Neural cell (in vitro differentiated cells): ENCODE data around the gene TMEM202. TPM values are rescaled to one million over a fixed set of nuclear protein-coding genes. Genes with fewer than 3 reads are reported as not detected.

Experiments
- H2AFZ ChIP-seq: fragments of 200-600, 300-800 bp; sonication (generic), shearing (Covaris generic); 2 replicates; pipeline ENCODE4 v1.6.0; 2014; ENCODE audit warnings: low read depth, mild to moderate bottlenecking, antibody characterized with exemption, low read length, moderate library complexity
- H3F3A ChIP-seq: fragments of 200-600 bp; shearing (Covaris generic); 2 replicates; pipeline ENCODE4 v1.6.1; 2016; ENCODE audit warnings: mild to moderate bottlenecking, moderate library complexity, mixed read lengths, antibody characterized with exemption, low read length; ENCODE audit not compliant: insufficient read depth, poor library complexity, severe bottlenecking
- H3K27ac ChIP-seq: fragments of 200-600, 300-800 bp; sonication (generic), shearing (Covaris generic); 2 replicates; pipeline ENCODE4 v1.5.1; 2014; ENCODE audit warnings: mild to moderate bottlenecking, low read length, moderate library complexity
- H3K27me3 ChIP-seq: fragments of 300-800, 200-600 bp; sonication (generic), shearing (Covaris generic); 2 replicates; pipeline ENCODE4 v1.6.0; 2014; ENCODE audit warnings: mild to moderate bottlenecking, low read depth, low read length, moderate library complexity; ENCODE audit not compliant: insufficient read depth
- H3K36me3 ChIP-seq: fragments of 300-800, 200-600 bp; sonication (generic), shearing (Covaris generic); 2 replicates; pipeline ENCODE4 v1.5.1; 2014; ENCODE audit warnings: mild to moderate bottlenecking, antibody characterized with exemption, low read length, moderate library complexity; ENCODE audit not compliant: insufficient read depth
- H3K4me2 ChIP-seq: fragments of 300-800, 200-600 bp; sonication (generic), shearing (Covaris generic); 2 replicates; pipeline ENCODE4 v1.6.0; 2014; ENCODE audit warnings: mild to moderate bottlenecking, low read length
- H3K4me3 ChIP-seq: fragments of 300-800, 200-600 bp; sonication (generic), shearing (Covaris generic); 2 replicates; pipeline ENCODE4 v1.5.1; 2014; ENCODE audit warnings: mild to moderate bottlenecking, low read length, moderate library complexity
- H3K79me2 ChIP-seq: fragments of 200-600 bp; shearing (Covaris generic); replicated peaks from 2 replicates; pipeline ENCODE4 v1.6.0; 2014; ENCODE audit warnings: mild to moderate bottlenecking, low read length, moderate library complexity; ENCODE audit not compliant: insufficient read depth
- H3K9ac ChIP-seq: fragments of 300-800, 200-600 bp; sonication (generic), shearing (Covaris generic); 2 replicates; pipeline ENCODE4 v1.6.1; 2016; ENCODE audit warnings: mild to moderate bottlenecking, low read length, mixed read lengths
- H3K9me2 ChIP-seq: fragments of 200-600 bp; shearing (Covaris generic); 2 replicates; pipeline ENCODE4 v1.6.1; 2016; ENCODE audit warnings: mild to moderate bottlenecking, low read length, mixed read lengths; ENCODE audit not compliant: insufficient read depth
- H3K9me3 ChIP-seq: fragments of 200-600, 300-800 bp; sonication (generic), shearing (Covaris generic); 2 replicates; pipeline ENCODE4 v1.6.1; 2016; ENCODE audit warnings: mild to moderate bottlenecking, mixed run types, low read length, moderate library complexity, mixed read lengths
- H4K20me1 ChIP-seq: fragments of 200-600 bp; shearing (Covaris generic); 2 replicates; pipeline ENCODE4 v1.6.1; 2016; ENCODE audit warnings: mild to moderate bottlenecking, mixed run types; ENCODE audit not compliant: insufficient read depth
- CTCF ChIP-seq: fragments of 450-650 bp; IDR thresholded peaks from 2 replicates; pipeline ENCODE4 v1.5.1; 2014; ENCODE audit warnings: antibody characterized with exemption, mild to moderate bottlenecking, moderate library complexity; ENCODE audit not compliant: poor library complexity, severe bottlenecking
- EP300 ChIP-seq: fragments of 450-650 bp; conservative IDR thresholded peaks from 2 replicates; pipeline ENCODE4 v1.6.1; 2014; ENCODE audit warnings: antibody characterized with exemption, mild to moderate bottlenecking, moderate library complexity; ENCODE audit not compliant: poor library complexity, severe bottlenecking
- EZH2 ChIP-seq: fragments of 200-600, 300-800 bp; shearing (Covaris generic), sonication (generic); IDR thresholded peaks from 2 replicates; pipeline ENCODE4 v1.6.1; 2014; ENCODE audit warnings: antibody characterized with exemption, low read length, borderline replicate concordance, mild to moderate bottlenecking; ENCODE audit not compliant: insufficient read depth, poor library complexity, severe bottlenecking
- MXI1 ChIP-seq: fragments of 450-650 bp; conservative IDR thresholded peaks from 2 replicates; pipeline ENCODE4 v1.6.1; 2014; ENCODE audit warnings: antibody characterized with exemption, mild to moderate bottlenecking; ENCODE audit not compliant: poor library complexity, severe bottlenecking
- POLR2AphosphoS5 ChIP-seq: IDR thresholded peaks from 2 replicates; pipeline ENCODE4 v1.6.1; 2012
- RAD21 ChIP-seq: fragments of 450-650 bp; conservative IDR thresholded peaks from 2 replicates; pipeline ENCODE4 v1.6.1; 2014; ENCODE audit warnings: antibody characterized with exemption, mild to moderate bottlenecking, moderate library complexity
- SMC3 ChIP-seq: fragments of 450-650 bp; conservative IDR thresholded peaks from 2 replicates; pipeline ENCODE4 v1.6.1; 2014; ENCODE audit warnings: antibody characterized with exemption, mild to moderate bottlenecking, moderate library complexity; ENCODE audit not compliant: poor library complexity
- TAF1 ChIP-seq: IDR thresholded peaks from 2 replicates; pipeline ENCODE4 v1.6.1; 2012; ENCODE audit warnings: low read depth
- polyA plus RNA-seq: library from polyadenylated mRNA; depleted of rRNA; stranded (reverse); fragments of >200 nt; gene quantifications from 2 replicates; pipeline ENCODE4 v1.2.3, GENCODE V29; 2014
- TF ChIP-seq, protein P1 (sequence below): IDR thresholded peaks from 2 replicates; pipeline ENCODE4 v1.6.1; 2012; ENCODE audit warnings: borderline replicate concordance

TMEM202 gene
- polyA plus RNA-seq, 1 donor from 2014 or later: not detected

DNA sequence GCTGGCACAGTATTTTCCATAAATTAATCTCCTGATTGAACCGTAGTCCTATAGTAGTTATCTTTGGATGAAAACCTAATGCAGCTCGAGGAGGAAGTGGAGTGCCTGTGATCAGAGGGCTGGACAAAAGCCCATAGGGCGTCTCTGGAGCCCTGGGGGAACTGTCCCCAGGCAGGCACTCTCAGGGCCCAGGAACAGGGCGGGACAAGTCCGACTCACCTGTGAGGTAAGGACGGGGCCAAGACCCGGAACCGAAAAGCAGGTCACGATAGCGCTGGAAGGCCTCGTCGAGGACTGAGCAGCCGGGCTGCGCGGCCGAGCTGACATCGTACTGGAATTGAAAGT is 22.6 kb upstream of the TMEM202 start:
- H3K36me3 ChIP-seq: no peaks in the 10 kb centered on the region
- no peak for TF ChIP-seq EZH2
- TF ChIP-seq, protein P1, sequence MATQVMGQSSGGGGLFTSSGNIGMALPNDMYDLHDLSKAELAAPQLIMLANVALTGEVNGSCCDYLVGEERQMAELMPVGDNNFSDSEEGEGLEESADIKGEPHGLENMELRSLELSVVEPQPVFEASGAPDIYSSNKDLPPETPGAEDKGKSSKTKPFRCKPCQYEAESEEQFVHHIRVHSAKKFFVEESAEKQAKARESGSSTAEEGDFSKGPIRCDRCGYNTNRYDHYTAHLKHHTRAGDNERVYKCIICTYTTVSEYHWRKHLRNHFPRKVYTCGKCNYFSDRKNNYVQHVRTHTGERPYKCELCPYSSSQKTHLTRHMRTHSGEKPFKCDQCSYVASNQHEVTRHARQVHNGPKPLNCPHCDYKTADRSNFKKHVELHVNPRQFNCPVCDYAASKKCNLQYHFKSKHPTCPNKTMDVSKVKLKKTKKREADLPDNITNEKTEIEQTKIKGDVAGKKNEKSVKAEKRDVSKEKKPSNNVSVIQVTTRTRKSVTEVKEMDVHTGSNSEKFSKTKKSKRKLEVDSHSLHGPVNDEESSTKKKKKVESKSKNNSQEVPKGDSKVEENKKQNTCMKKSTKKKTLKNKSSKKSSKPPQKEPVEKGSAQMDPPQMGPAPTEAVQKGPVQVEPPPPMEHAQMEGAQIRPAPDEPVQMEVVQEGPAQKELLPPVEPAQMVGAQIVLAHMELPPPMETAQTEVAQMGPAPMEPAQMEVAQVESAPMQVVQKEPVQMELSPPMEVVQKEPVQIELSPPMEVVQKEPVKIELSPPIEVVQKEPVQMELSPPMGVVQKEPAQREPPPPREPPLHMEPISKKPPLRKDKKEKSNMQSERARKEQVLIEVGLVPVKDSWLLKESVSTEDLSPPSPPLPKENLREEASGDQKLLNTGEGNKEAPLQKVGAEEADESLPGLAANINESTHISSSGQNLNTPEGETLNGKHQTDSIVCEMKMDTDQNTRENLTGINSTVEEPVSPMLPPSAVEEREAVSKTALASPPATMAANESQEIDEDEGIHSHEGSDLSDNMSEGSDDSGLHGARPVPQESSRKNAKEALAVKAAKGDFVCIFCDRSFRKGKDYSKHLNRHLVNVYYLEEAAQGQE: no peak
- TF ChIP-seq POLR2AphosphoS5: no peak
- TF ChIP-seq EP300: no peak
- TF ChIP-seq RAD21: no peak
- TF ChIP-seq CTCF: no peak
- no peak for TF ChIP-seq MXI1
- no peak for TF ChIP-seq TAF1
- TF ChIP-seq SMC3: no peak
- peak overlapping the region; percentile 84 for H3K4me3 ChIP-seq
- peak overlapping the region; percentile 69 for H2AFZ ChIP-seq
- no peaks in the 10 kb centered on the region for H3F3A ChIP-seq
- H3K27me3 ChIP-seq: no peaks in the 10 kb centered on the region
- H3K9me2 ChIP-seq: no peaks in the 10 kb centered on the region
- peaks cover 31% of the 10 kb centered on the region for H3K79me2 ChIP-seq
- H3K27ac ChIP-seq: peak overlapping the region; percentile 68
- no peaks in the 10 kb centered on the region for H3K9me3 ChIP-seq
- peak overlapping the region; percentile 82 for H3K4me2 ChIP-seq
- H3K9ac ChIP-seq: peak overlapping the region; percentile 85
- no peaks in the 10 kb centered on the region for H4K20me1 ChIP-seq

DNA sequence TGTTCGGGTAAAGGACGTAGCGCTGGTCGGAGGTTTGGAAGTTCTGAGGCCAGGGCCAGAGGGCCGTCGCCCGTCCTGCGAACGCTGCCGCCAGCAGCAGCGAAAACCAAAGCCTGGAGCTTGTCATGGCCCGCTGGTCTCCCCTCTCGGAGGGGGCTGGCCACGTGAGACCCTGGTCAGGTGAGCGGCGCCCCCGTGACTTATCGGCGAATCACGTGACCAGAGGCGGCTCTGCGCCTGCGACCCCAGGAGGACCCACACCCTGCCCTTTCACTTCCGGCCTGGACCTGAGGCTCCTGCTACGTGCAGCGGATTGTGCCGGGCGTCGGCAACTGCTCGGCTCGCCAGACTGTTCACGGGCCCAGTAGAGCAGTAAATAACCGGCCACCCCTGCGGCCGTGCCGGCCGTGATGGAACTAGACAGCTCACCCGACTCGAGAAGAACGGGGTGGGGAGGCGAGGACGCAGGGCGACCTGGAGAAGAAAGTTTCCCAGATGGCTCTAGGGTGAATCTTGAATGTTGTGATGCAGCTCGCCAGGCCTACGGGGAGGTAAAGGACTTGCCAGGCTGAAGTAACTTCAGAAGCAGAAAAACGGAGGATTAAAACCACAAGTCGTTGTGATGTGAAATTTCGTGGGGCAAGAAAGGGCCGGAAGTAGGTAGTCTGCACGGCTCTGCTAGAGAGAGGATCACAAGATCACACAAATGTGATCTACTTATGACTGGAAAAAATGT is 22.1 kb upstream of the TMEM202 start, which contains the start of gene HEXA:
Gene HEXA, minus strand, starts transcription at position 169 of the 736 bp plus-strand sequence. Its CDS starts 42 bp downstream, at position 127.
- Histone ChIP-seq H3K4me3 (peak within 1 kb of the TSS; percentile 84), H3K9me3 (no peaks in the 10 kb centered on the region), H2AFZ (peak within 1 kb of the TSS; percentile 84), H3K9ac (peak within 1 kb of the TSS; percentile 85), H4K20me1 (no peaks in the 10 kb centered on the region), H3K36me3 (no peaks in the 10 kb centered on the region), H3K4me2 (peak within 1 kb of the TSS; percentile 91), H3F3A (no peaks in the 10 kb centered on the region), H3K9me2 (no peaks in the 10 kb centered on the region), H3K27ac (peak within 1 kb of the TSS; percentile 68), H3K79me2 (peaks cover 31% of the 10 kb centered on the region), H3K27me3 (no peaks in the 10 kb centered on the region)
- TF ChIP-seq RAD21 (peak; percentile 58), TAF1 (peak; percentile 80), EZH2 (no peak), SMC3 (peak; percentile 66), MXI1 (peak; percentile 91), POLR2AphosphoS5 (peak; percentile 92), EP300 (peak; percentile 82), CTCF (peak; percentile 20)
- TF ChIP-seq, protein P1: peak; percentile 37
